ENCODE measurements around the gene SLC12A7. TPM values are rescaled to one million over a fixed set of nuclear protein-coding genes. Genes with fewer than 3 reads are reported as not detected.

SLC12A7 gene
- total RNA-seq, 1 experiment from 2014 or later: 28.1 TPM

GRCh38 chr5:1052076-1052475 lies 59.8 kb downstream of the SLC12A7 start (continued):
- TF ChIP-seq PRDM15 (CRISPR knock-in tag; IDR thresholded peaks at IDR 0.05): no peak
- no peak for TF ChIP-seq ZNF281 (CRISPR knock-in tag; IDR thresholded peaks at IDR 0.05)
- no peak for TF ChIP-seq EMX1 (CRISPR knock-in tag; IDR thresholded peaks at IDR 0.05)
- TF ChIP-seq ZNF138 (CRISPR knock-in tag; conservative IDR thresholded peaks at IDR 0.05): no peak
- TF ChIP-seq CDX4 (CRISPR knock-in tag; IDR thresholded peaks at IDR 0.05; ENCODE audit: borderline replicate concordance): no peak
- TF ChIP-seq RORB (CRISPR knock-in tag; IDR thresholded peaks at IDR 0.05): no peak

DNA sequence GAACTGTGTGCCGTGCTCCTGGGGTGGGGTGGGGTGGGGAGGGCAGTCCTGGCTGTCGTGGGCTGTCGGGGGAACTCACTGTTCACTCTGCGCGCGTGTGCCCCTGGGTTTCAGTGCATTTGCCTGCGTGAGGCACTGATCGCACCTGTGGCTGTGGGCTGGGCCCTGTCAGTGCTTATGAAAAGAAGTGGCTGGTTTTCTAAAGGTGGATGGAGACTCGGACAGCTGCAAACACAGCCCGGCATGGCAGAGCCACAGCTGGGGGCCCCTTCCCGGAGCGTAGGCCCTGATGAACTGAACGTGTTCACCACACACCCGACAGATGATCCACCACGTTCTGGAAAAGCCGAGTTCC lies 60.5 kb downstream of the SLC12A7 start:
- Mint-ChIP-seq H3K4me1 (no peaks in the 10 kb centered on the region), H3K4me3 (no peak overlapping the region), H3K27ac (no peak overlapping the region), H3K36me3 (peaks cover 19% of the 10 kb centered on the region; the same call in 1 of the 2 replicates), H3K9me3 (peaks cover 19% of the 10 kb centered on the region), H3K27me3 (ENCODE audit: low read depth) (no peaks in the 10 kb centered on the region)
- POLR2A ChIA-PET: no interaction called here
- DNase-seq (ENCODE audit: low spot score) (no peak), ATAC-seq (no peak)
- CTCF ChIA-PET: no interaction called here
- no peak for TF ChIP-seq MAX (CRISPR knock-in tag; IDR thresholded peaks at IDR 0.05)
- no peak for TF ChIP-seq EMX1 (CRISPR knock-in tag; IDR thresholded peaks at IDR 0.05)
- no peak for TF ChIP-seq FOXP1 (CRISPR knock-in tag; IDR thresholded peaks at IDR 0.05; ENCODE audit: borderline replicate concordance)
- TF ChIP-seq ZNF396 (CRISPR knock-in tag; IDR thresholded peaks at IDR 0.05; ENCODE audit: borderline replicate concordance): no peak
- no peak for TF ChIP-seq HMGA2 (CRISPR knock-in tag; IDR thresholded peaks at IDR 0.05)
- no peak for TF ChIP-seq ZNF121 (CRISPR knock-in tag; IDR thresholded peaks at IDR 0.05)
- no peak for TF ChIP-seq ESRRA (CRISPR knock-in tag; IDR thresholded peaks at IDR 0.05; ENCODE audit: borderline replicate concordance)
- TF ChIP-seq PRDM15 (CRISPR knock-in tag; IDR thresholded peaks at IDR 0.05): no peak
- TF ChIP-seq, protein P1, sequence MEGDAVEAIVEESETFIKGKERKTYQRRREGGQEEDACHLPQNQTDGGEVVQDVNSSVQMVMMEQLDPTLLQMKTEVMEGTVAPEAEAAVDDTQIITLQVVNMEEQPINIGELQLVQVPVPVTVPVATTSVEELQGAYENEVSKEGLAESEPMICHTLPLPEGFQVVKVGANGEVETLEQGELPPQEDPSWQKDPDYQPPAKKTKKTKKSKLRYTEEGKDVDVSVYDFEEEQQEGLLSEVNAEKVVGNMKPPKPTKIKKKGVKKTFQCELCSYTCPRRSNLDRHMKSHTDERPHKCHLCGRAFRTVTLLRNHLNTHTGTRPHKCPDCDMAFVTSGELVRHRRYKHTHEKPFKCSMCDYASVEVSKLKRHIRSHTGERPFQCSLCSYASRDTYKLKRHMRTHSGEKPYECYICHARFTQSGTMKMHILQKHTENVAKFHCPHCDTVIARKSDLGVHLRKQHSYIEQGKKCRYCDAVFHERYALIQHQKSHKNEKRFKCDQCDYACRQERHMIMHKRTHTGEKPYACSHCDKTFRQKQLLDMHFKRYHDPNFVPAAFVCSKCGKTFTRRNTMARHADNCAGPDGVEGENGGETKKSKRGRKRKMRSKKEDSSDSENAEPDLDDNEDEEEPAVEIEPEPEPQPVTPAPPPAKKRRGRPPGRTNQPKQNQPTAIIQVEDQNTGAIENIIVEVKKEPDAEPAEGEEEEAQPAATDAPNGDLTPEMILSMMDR (IDR thresholded peaks at IDR 0.05): no peak
- TF ChIP-seq ZNF671 (CRISPR knock-in tag; IDR thresholded peaks at IDR 0.05): no peak
- no peak for TF ChIP-seq ZBTB21 (CRISPR knock-in tag; IDR thresholded peaks at IDR 0.05; ENCODE audit: borderline replicate concordance)
- TF ChIP-seq ZNF138 (CRISPR knock-in tag; conservative IDR thresholded peaks at IDR 0.05): no peak
- no peak for TF ChIP-seq FOXK1 (CRISPR knock-in tag; IDR thresholded peaks at IDR 0.05)
- TF ChIP-seq, protein P2, sequence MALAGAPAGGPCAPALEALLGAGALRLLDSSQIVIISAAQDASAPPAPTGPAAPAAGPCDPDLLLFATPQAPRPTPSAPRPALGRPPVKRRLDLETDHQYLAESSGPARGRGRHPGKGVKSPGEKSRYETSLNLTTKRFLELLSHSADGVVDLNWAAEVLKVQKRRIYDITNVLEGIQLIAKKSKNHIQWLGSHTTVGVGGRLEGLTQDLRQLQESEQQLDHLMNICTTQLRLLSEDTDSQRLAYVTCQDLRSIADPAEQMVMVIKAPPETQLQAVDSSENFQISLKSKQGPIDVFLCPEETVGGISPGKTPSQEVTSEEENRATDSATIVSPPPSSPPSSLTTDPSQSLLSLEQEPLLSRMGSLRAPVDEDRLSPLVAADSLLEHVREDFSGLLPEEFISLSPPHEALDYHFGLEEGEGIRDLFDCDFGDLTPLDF (CRISPR knock-in tag; IDR thresholded peaks at IDR 0.05): no peak
- no peak for TF ChIP-seq CREM (CRISPR knock-in tag; IDR thresholded peaks at IDR 0.05)
- no peak for TF ChIP-seq ZNF219 (CRISPR knock-in tag; IDR thresholded peaks at IDR 0.05; ENCODE audit: borderline replicate concordance)
- TF ChIP-seq, protein P3, sequence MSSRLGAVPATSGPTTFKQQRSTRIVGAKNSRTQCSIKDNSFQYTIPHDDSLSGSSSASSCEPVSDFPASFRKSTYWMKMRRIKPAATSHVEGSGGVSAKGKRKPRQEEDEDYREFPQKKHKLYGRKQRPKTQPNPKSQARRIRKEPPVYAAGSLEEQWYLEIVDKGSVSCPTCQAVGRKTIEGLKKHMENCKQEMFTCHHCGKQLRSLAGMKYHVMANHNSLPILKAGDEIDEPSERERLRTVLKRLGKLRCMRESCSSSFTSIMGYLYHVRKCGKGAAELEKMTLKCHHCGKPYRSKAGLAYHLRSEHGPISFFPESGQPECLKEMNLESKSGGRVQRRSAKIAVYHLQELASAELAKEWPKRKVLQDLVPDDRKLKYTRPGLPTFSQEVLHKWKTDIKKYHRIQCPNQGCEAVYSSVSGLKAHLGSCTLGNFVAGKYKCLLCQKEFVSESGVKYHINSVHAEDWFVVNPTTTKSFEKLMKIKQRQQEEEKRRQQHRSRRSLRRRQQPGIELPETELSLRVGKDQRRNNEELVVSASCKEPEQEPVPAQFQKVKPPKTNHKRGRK (CRISPR knock-in tag; IDR thresholded peaks at IDR 0.05; ENCODE audit: borderline replicate concordance): no peak
- no peak for TF ChIP-seq ZNF416 (CRISPR knock-in tag; IDR thresholded peaks at IDR 0.05)
